Muscle layer of colon (tissue), 2 donors: ENCODE data around the gene SPDEF.

Source experiments
- H3K27ac ChIP-seq: one replicate; pipeline ENCODE4 v1.7.0; 2013; ENCODE audit warnings: low read depth, mild to moderate bottlenecking, low read length, moderate library complexity
- H3K27me3 ChIP-seq, 2 donors: one replicate each; pipeline ENCODE4 v1.7.0; 2013; ENCODE audit warnings: low read length in 2 of 2, mild to moderate bottlenecking in 2 of 2; ENCODE audit not compliant: insufficient read depth in 2 of 2, control insufficient read depth in 1 of 2
- H3K36me3 ChIP-seq: one replicate; pipeline ENCODE4 v1.7.0; 2013; ENCODE audit warnings: mild to moderate bottlenecking, low read length; ENCODE audit not compliant: insufficient read depth
- H3K4me1 ChIP-seq: one replicate; pipeline ENCODE4 v1.7.0; 2013; ENCODE audit warnings: mild to moderate bottlenecking, low read length; ENCODE audit not compliant: insufficient read depth
- H3K4me3 ChIP-seq, 2 donors: one replicate each; pipeline ENCODE4 v1.7.0; 2013; ENCODE audit warnings: low read length in 2 of 2, low read depth in 1 of 2, mild to moderate bottlenecking in 1 of 2, moderate library complexity in 1 of 2
- H3K9ac ChIP-seq: one replicate; pipeline ENCODE4 v1.7.0; 2013; ENCODE audit warnings: low read length
- H3K9me3 ChIP-seq: one replicate; pipeline ENCODE4 v1.7.0; 2013; ENCODE audit warnings: mild to moderate bottlenecking, low read length
- donor health status: abdominal sarcoma.
- donor health status: Adenocarcinoma of cecum.

SPDEF gene

GRCh38 chr6:34515473-34516387, 40.4 kb downstream of the SPDEF start:
- Histone ChIP-seq H3K4me1 (no peaks in the 10 kb centered on the region), H3K27me3 (peaks cover 0 to 22% of the 10 kb centered on the region in 2 donors), H3K27ac (no peak overlapping the region), H3K9me3 (no peaks in the 10 kb centered on the region), H3K36me3 (no peaks in the 10 kb centered on the region), H3K4me3 (no peak overlapping the region), H3K9ac (no peak overlapping the region)

- Histone ChIP-seq H3K4me1 (no peaks in the 10 kb centered on the region), H3K36me3 (no peaks in the 10 kb centered on the region), H3K9ac (no peak overlapping the region), H3K27ac (no peak overlapping the region), H3K27me3 (peaks cover 0 to 22% of the 10 kb centered on the region in 2 donors), H3K9me3 (no peaks in the 10 kb centered on the region), H3K4me3 (no peak overlapping the region)
Observed at GRCh38 chr6:34514593-34515472, 41.3 kb downstream of the SPDEF start.

- no peak overlapping the region for H3K4me3 ChIP-seq
- no peaks in the 10 kb centered on the region for H3K4me1 ChIP-seq
- H3K9ac ChIP-seq: no peak overlapping the region
- peaks cover 4% of the 10 kb centered on the region for H3K9me3 ChIP-seq
- H3K36me3 ChIP-seq: no peaks in the 10 kb centered on the region
- H3K27me3 ChIP-seq: peaks cover 0 to 22% of the 10 kb centered on the region in 2 donors
- H3K27ac ChIP-seq: no peak overlapping the region
Observed at GRCh38 chr6:34514112-34514511, 42.0 kb downstream of the SPDEF start.

GRCh38 chr6:34513646-34514045, 42.5 kb downstream of the SPDEF start:
- Histone ChIP-seq H3K27me3 (peaks cover 0 to 22% of the 10 kb centered on the region in 2 donors), H3K4me3 (no peak overlapping the region), H3K4me1 (no peaks in the 10 kb centered on the region), H3K9me3 (peaks cover 4% of the 10 kb centered on the region), H3K27ac (no peak overlapping the region), H3K36me3 (no peaks in the 10 kb centered on the region), H3K9ac (no peak overlapping the region)

GRCh38 chr6:34512738-34513115, 43.4 kb downstream of the SPDEF start:
- no peak overlapping the region for H3K4me3 ChIP-seq
- peaks cover 0 to 22% of the 10 kb centered on the region in 2 donors for H3K27me3 ChIP-seq
- peaks cover 4% of the 10 kb centered on the region for H3K9me3 ChIP-seq
- H3K9ac ChIP-seq: no peak overlapping the region
- no peak overlapping the region for H3K27ac ChIP-seq
- no peaks in the 10 kb centered on the region for H3K4me1 ChIP-seq
- H3K36me3 ChIP-seq: no peaks in the 10 kb centered on the region

GRCh38 chr6:34511915-34512737, 44.0 kb downstream of the SPDEF start:
- Histone ChIP-seq H3K36me3 (no peaks in the 10 kb centered on the region), H3K4me1 (no peaks in the 10 kb centered on the region), H3K9ac (no peak overlapping the region), H3K4me3 (no peak overlapping the region), H3K9me3 (peaks cover 4% of the 10 kb centered on the region), H3K27me3 (peaks cover 0 to 22% of the 10 kb centered on the region in 2 donors), H3K27ac (no peak overlapping the region)

GRCh38 chr6:34511214-34511914, 44.8 kb downstream of the SPDEF start:
- H3K4me3 ChIP-seq: no peak overlapping the region
- peaks cover 0 to 20% of the 10 kb centered on the region in 2 donors for H3K27me3 ChIP-seq
- H3K36me3 ChIP-seq: no peaks in the 10 kb centered on the region
- no peaks in the 10 kb centered on the region for H3K4me1 ChIP-seq
- no peak overlapping the region for H3K9ac ChIP-seq
- H3K9me3 ChIP-seq: peaks cover 4% of the 10 kb centered on the region
- H3K27ac ChIP-seq: no peak overlapping the region

DNA sequence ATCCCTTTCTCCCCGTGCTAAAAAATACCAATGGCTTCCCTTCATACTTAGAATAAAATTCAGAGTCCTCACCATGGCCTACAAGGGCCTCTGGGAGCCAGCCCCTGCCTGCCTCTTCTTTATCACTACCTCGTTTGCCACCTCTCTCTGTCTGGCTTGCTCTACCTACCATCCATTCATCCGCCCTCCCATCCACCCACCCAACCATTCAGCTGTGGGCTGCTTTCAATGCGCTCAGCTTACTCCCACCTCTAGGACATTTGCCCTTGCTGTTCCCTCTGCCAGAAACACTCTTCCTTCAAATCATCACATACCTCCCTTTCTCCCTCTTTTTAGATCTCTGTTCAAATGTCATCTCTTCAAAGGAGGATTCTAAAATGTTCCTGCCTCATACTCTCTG, 45.8 kb downstream of the SPDEF start:
- Histone ChIP-seq H3K36me3 (no peaks in the 10 kb centered on the region), H3K9ac (no peak overlapping the region), H3K4me1 (no peaks in the 10 kb centered on the region), H3K9me3 (peaks cover 4% of the 10 kb centered on the region), H3K27ac (no peak overlapping the region), H3K27me3 (peaks cover 0 to 10% of the 10 kb centered on the region in 2 donors), H3K4me3 (no peak overlapping the region)

DNA sequence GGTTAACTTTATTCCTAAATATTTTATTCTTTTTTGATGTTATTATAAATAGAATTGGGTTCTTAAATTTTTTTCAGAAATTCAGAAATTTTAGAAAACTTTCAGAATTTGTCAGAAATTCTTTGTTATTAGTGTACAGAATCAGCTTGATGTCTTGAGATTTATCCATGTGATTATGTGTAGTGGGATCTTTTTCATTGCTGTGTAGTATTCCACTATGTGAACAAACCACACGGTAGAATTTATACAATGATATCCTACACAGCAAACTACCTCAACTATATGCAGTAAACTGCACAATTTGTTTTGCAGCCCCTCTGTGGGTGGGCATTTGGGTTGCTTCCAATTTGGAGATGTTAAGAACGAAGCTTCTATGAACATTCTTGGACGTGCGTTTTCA, 46.3 kb downstream of the SPDEF start:
- Histone ChIP-seq H3K4me1 (no peaks in the 10 kb centered on the region), H3K9me3 (peaks cover 4% of the 10 kb centered on the region), H3K27ac (no peak overlapping the region), H3K9ac (no peak overlapping the region), H3K27me3 (peaks cover 0 to 4% of the 10 kb centered on the region in 2 donors), H3K36me3 (no peaks in the 10 kb centered on the region), H3K4me3 (no peak overlapping the region)

GRCh38 chr6:34508425-34508824, 47.7 kb downstream of the SPDEF start:
- no peak overlapping the region for H3K9ac ChIP-seq
- no peaks in the 10 kb centered on the region for H3K4me1 ChIP-seq
- H3K27me3 ChIP-seq: no peaks in the 10 kb centered on the region
- H3K4me3 ChIP-seq: no peak overlapping the region
- H3K27ac ChIP-seq: no peak overlapping the region
- H3K9me3 ChIP-seq: peaks cover 4% of the 10 kb centered on the region
- no peaks in the 10 kb centered on the region for H3K36me3 ChIP-seq
